Fibroblast of skin of right quadriceps (primary cell): ENCODE data around the gene NPNT.

Experiments used
- DNase-seq: peaks from one replicate; pipeline ENCODE4 v3.0.0-alpha.2; 2013

NPNT gene

DNA sequence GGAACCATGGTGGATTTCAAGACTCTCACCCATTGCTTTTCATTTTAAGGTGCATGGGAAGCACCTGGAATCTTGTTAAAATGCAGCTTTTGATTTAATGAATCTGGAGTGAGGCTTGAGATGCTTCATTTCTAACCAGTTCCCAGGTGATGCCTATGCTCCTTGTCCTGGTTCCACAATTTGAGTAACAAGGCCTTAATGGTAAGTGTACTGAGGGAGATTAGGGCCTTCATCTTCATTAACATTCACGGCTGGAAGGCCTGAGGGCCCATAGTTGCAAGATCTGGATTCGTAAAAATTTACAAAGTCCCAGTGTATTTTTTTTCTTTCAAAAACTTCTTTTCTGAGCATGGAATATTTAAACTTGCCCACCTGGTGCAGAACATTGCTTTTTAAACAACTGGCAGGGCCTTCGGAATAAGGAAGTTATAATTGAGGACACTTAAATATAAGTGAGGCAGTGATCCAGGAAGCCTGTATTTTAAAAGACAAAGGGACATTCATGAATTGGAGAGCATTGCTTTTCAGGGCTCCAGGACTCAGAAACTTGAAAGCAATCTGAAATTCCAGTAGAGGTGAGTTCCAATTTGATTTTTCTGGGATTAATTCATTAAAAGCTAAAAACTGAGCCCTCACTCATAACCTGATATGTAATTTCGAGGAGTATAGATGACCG, 77.8 kb downstream of the NPNT start:
- DNase-seq, result no peak

DNA sequence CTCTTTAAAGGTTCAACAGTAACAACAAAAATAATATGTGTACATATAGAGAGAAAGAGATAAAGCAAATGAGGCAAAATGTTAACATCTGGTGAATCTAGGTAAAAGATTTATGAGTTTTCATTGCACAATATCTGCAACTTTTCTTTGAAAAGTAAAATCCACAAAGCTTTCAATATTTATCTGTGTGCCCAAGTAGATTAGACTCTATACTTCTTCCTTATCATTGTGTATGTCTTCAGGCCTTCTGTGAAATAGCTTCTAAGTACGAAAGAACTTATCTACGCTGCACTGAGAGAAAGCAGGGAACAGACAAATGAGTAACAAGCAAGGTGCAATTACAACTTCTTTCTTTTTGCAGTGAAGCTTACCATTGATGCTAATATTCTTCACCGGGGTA, 81.6 kb downstream of the NPNT start:
- DNase-seq, result no peak

DNA sequence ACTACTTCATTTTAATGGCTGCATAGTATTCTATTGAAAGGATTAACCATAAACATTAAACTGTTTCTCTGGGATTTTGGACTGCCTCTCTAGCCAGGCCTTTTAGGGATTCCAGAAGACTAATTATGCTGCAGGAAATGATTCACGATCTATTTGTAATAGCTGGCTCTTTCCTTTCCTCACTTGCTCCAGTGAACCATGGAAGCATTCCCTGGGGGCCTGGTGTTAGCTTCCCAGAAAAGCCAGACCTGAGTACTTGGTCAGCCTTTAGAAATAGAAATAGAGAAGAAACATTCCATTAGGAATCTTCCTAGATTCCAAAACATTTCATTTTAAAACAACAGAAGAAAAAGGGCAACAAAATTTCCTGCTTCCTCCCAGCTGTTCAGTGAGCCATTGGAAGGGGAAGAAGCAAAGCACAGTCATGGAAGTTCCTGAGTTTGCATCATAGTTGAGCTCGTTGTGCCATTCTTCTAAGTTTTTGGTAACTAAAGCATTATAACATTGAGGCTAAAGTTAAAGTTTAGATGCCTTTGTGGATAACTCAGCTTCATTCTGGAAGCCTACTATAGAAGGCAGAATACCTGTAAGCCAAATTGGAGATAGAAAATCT, 83.5 kb downstream of the NPNT start:
- peak; percentile 90 for DNase-seq

DNA sequence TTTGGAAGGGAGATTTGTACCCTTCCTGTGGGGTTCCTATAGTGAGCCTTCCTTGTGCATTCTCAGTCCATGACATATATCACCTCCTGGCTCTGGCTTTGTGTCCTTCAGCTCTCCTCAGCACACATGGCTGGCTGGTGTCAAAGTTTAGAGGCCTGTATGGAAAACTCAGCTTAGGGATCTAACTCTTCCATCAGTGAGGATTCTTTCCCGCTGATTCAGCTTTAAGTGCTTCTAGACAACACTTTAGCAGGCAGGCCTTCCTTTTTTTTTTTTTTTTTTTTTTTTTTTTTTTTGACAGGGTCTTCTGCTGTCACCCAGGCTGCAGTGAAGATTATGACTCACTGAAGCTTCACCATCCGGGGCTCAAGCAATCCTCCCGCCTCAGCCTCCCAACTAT, 84.2 kb downstream of the NPNT start:
- peak; percentile 40 for DNase-seq

DNA sequence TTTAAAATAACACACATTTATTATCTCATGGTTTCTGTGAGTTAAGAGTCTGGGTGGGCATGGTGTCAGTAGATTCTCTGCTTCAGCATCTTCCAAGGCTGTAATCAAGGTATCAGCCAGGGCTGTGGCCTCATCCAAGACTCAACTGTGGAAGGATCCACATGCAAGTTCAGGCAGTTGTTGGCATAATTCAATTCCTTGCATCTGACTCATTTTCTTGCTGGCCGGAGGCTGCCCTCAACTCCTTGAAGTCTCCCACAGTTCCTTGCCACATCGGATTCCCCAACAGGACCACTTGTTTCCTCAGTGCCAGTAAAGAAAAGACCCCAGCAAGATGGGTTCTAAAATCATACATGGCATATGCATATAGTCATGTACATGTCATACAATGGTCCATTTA, 93.4 kb downstream of the NPNT start:
- DNase-seq, result no peak

DNA sequence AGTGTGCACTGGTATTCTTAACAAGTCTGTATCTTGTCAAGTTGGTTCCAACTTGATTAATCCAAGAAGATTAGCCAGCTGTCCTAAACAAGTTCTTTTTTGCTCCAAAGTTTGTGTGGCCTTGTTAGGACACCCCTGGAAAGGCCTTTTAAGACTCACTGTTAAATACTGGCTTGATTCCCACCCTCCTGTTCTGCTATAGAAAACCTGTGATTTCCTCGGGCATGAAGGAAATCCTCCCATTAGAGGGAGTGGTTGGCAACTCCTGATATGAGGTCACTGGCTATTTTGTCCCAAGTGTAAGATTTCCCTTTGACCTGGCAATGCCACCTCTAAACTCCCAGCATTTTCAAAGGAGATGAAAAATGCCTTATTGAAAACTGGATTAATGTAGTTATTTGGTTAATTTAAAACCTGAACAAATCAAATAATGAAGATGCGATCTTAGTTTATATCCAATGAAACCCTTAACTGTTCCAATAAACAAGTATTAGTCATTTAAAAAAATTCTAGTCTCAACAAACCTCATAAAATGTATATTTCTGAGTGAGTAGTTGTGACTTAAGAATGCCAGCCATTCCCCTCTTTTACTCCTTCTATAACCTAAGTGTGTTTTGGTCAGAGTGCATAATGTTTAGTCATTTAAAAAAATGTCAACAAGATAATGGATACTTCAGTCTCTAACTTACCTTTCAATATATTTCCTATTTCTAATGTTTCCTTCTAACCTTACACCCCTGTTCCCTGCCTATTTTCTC, 94.4 kb downstream of the NPNT start:
- no peak for DNase-seq

DNA sequence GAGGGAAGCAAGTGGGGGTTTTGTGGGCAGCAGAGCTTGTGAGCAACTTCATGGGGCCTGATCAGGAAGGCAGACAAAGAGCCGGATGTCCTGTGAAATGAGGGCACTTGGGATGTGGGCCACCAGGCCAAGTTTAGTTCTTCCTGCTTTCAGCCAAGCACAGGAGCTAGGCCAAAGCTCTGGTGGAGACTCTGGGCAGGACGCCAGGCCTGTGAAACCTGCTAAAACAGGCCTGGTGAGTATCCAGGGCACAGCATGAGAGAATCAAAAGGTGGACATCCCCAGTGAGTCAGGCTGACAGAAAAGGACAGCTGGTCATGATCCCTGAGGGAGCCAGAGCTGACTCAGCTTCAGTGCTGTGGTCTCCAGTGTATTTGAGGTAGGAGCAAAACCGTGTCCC, 95.7 kb downstream of the NPNT start:
- DNase-seq, result peak; percentile 30

DNA sequence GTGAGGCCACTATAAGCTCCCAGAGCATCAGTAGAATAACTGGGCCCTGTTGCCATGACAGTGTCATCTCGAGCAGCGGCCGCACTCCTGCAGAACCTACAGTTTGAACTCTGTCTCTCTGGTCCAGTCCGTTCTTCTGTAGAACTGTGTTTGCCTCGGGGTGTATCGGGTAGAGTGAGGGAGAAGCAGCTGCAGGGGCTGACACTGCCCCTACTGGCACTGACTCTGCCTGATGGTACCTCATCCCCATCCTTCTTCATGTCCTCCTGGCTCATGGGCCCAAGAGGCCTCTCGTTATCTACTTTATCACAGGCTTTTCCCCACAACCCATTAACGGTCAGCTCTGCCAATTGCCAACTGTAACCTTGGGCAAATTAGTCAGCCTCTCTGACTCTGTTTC, 96.5 kb downstream of the NPNT start:
- no peak for DNase-seq

DNA sequence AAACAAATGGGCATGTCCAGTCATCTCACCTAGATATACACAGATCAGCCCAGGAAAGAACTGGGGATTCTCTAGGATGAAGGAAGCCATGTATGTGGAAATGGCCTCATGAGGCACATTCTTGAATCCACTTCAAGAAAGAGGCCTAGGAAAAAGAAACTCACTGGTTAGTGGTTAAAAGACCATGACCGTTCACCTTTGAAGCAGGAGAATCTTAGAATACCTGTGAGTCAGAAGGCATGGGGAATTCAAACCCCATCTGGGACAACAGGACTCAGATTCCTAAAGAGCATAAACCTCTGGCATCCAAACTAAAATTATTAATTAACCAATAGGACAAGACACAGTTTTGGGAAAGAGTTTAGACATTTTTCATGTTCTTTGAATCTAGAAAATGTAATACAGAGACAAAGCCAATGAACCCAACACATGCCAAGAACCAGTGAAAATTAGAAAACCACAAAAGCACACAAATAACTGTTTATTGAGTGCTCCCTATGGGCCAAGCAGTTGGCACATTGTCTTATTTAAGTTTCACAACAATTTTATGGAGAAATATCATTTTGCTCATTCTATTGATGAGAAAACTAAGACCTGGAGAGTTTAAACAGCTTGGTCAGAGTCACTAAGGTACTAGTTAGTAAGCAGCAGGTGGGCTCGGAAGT, 97.5 kb downstream of the NPNT start:
- DNase-seq, result peak; percentile 10

DNA sequence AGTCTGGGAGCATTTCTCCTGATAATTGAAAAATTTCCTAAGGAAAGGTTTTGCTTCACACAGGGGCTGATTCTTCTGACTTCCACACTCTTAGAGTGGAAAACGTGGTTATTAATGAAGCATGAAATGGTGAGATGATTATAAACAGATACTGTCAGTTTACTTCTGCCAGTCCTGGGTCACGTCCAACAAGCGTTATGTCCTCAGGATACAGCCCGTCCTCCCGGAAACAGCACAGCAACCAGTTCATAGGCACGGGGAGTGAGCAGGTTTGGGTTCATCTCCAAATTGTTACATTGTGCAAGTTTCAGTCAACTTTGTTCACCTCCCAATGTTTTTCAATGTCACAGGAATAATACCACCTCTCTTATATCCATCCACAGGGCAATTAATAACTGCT, 98.8 kb downstream of the NPNT start:
- DNase-seq, result no peak

DNA sequence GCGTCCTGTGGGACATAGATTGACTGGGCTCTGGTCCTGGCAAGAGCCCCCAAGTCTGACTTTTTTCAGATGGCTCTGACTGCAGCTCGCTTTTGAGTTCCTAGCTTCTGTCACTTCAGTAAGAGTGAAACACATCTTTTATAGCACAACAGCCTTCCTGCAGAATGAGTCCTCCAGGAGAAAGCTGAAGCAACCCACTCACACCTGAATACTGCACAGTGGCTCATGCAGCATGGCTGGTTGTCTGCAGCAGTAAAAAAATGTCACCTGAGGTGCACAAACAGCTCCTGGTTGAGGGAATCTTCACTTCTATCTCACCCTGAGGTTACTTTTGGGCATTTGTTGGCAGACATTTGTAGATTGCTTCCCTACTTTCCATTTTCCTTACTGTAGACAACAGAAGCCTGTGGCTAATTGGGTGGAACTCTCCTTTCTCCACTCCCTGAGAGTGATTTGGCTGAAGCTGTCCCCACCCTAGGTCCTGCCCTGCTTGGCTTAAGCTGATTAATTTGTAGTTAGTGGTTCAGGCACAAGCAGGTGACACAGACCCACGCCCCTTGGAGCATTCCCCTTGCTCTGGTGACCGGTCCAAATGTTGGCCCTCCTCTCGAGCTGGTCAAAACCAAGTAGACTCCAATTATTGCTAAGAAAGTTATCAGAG, 99.7 kb downstream of the NPNT start:
- no peak for DNase-seq

DNA sequence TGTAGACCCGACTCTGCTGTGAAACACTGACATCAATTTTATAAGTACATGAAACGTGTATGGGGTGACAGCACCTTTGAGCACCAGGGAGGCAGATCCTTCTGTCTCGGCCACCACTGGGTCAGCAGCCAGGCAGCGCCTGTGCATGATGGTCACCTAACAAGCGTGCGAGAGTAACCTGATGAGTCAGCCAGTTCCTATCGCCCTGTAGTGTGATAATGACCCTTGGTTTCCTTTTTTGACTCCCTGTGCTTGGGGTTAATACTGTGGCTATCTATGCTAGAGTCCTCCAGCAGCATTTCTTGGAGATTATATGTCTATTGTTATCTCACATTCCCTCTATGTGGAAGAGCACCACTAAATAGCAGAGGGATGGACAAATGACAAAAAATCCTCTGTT, 101.6 kb downstream of the NPNT start:
- no peak for DNase-seq

DNA sequence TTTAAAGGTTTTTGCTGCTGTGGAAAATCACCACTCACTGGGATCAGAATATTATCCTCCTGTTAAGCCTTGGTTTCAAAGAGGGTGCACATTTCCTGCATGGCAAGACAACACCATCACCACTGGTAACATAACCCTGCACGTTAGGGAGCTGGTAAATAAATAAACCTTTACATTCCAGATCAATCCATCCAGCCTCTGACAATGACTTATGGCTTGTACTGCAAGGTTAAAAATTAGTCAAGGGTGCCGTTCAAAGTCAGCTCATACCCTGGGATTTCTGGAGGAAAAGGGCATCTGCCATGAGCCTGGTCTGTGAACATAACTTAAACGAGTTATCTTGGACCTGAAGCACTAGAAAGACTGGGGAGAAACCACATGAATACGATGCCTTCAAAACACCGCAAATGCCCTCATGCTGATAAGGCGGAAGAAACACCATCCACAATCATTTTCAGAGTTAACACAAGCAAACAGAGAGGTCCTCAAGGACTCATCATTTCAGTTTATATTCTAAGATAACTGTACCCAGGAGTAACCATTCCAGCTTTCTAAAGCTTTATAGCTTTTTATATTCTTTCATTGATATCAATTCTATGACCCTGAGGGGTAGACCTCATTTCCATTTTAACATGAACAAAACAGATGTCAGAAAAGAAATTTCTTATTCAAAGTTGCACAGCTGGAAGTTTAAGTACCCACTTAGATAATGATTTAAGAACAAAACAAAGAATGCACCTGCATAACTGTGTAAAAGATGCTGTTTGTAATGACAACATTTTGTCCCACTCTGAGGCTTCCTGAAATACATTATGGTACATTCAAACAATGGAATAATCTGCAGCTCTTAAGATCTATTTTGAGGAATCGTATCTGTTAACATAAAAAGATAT, 103.1 kb downstream of the NPNT start:
- no peak for DNase-seq

DNA sequence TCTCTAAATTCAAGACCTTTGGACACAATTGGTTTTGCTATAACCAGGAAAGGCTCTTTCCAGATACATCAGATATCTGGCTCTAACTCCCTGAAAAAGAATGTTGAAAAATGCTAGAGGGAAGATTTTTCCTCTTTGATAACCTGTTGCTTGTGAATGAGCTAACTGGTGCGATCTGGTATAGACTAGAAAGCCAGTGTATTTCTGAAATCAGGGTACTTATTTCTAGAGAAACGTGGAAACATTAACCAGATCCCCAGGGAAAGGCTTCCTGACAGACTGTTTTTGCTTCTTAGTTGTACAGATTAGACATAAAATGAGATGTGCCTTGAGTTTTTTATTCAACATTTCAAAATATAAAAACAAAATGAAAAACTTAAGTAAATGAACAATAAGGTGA, 107.7 kb downstream of the NPNT start:
- DNase-seq, result no peak

DNA sequence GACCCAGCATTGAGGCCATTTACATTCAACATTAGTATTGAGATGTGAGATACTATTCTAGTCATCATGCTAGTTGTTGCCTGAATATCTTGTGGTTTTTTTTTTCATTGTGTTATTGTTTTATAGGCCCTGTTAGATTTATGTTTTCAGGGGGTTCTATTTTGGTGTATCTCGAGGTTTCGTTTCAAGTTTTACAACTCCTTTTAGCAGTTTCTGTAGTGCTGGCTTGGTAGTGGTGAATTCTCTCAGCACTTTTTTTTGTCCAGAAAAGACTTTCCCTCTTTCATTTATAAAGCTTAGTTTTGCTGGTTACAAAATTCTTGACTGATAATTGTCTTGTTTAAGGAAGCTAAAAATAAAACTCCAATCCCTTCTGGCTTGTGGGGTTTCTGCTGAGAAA, 115.5 kb downstream of the NPNT start:
- no peak for DNase-seq

DNA sequence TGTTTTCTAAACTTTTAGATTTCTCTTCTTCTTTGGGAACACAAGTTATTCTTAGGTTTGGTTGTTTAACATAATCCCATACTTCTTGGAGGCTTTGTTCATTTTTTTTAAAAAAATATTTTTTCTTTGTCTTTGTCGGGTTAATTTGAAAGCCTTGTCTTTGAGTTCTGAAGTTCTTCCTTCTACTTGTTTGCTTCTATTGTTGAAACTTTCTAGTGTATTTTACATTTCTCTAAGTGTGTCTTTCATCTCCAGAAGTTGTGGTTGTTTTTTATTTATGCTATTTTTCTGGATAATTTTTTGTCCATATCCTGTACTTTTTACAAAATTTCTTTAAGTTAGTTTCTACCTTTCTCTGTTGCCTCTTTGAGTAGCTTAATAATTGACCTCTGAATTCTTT, 116.1 kb downstream of the NPNT start:
- DNase-seq, result no peak

DNA sequence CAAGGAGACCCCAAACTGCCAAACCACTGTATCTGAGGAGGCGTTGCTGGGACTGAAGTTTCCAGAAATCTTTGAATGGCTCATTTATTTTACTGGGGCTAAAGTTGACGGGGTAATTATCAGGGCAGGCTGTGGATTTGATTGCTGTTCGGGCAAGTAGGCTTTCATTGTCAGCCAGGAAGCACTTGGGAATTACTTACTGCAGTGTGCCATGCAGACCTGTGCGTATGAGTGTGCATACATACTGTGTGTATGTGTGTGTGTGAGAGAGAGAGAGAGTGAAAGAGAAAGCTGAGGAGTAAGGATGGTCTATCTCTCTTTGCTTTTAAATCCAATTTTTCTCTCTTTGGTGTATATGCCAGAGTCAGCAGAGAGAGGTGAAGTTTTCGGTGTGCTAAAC, 122.7 kb downstream of the NPNT start:
- DNase-seq, result no peak

DNA sequence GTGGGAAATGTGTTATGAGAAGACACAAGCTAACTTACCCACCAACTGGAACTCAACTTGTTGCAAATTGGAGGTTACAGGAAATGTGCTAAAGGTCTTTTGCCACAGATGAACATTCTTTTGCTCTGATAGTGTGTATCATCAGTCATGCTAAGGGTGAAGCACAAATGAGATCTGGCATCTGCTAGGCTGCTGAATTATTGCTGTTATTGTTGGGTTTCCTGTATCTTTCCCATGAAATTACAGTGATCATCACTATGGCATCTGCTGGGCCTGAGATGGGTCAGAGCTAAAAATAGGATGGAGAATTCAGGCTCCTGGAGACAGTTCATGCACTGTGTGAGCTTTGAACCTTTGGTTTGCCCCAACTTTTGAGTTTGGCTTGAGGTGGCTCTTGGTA, 124.5 kb downstream of the NPNT start:
- peak; percentile 81 for DNase-seq
